ENCODE results near the gene IQSEC3.
"Not testable (repeated sequence)": the region's sequence is repeated elsewhere in the genome, so short reads cannot be mapped to it uniquely, and the experiment has no call there.

Gene IQSEC3

DNA sequence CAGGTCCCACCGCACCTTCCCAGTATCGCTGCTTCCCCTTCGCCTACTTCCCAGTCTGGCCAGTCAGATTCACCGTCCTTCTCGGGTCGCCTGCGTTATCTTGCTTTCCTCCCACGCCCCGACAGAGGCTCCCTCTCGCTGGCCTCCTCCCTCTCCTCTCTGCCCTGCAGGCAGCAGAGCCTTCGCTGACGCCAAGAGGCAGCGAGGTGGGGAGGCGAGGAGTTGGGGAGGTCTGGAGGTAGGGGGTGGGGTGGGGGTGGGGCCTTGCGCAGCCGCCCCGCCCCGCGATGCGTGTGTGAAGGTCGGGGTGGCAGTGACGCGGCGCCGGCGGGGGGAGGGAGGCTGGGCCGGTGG, at the start of gene IQSEC3:
Gene IQSEC3 (plus strand): TSS at position 340 of the 354 bp plus-strand sequence. CDS start 116 bp downstream, outside the sequence.
- not testable (repeated sequence) for DNase-seq (ENCODE audit: low read depth)

DNA sequence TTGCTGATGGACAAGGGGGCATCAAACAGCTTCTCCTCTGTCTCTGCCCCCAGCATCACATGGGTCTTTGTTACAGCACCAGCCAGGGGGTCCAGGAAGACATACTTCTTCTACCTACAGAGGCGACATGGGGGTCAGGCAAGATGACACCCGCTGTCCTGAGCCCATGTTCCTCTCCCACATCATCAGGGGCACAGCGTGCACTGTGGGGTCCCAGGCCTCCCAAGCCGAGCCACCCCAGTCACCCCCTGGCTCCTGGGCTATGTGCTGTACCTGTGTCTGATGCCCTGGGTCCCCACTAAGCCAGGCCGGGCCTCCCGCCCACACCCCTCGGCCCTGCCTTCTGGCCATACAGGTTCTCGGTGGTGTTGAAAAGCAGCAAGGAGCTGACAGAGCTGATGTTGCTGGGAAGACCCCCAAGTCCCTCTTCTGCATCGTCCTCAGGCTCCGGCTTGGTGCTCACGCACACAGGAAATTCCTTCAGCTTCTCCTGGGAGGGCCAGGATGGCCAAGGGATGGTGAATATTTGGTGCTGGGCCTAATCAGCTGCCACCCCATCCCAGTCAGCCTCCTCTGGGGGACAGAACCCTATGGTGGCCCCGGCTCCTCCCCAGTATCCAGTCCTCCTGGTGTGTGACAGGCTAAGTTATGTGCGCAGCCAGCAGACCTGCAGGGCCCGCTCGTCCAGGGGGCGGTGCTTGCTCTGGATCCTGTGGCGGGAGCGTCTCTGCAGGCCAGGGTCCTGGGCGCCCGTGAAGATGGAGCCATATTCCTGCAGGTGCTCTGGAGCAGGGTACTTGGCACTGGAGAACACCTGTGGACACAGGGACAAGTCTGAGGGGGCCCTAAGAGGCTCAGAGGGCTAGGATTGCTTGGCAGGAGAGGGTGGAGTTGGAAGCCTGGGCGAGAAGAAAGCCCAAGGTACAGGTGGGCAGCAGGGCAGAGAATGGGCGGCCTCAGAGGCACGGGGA, 48.9 kb upstream of the IQSEC3 start:
- DNase-seq (ENCODE audit: low read depth): not testable (repeated sequence)

DNA sequence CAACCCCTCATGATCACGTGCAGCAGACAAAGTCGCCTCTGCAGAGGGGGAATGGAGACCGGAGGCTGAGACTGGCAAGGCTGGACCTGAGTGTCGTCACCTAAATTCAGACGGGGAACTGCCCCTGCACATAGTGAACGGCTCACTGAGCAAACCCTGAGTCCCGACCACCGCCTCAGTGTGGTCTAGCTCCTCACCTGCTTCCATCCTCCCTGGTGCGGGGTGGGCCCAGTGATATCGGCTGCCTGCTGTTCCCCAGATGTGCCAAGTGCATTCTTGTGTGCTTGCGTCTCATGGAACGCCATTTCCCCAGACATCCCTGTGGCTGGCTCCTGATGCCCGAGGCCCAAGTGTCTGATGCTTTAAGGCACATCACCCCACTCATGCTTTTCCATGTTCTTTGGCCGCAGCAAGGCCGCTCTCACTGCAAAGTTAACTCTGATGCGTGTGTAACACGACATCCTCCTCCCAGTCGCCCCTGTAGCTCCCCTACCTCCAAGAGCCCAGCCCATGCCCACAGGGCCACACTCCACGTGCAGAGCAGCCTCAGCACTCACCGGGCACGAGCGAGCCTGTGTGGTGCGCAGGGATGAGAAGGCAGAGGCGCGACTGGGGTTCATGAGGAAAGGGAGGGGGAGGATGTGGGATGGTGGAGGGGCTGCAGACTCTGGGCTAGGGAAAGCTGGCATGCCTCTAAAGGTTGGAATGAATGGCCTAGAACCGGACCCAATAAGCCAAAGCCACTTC, 47.6 kb upstream of the IQSEC3 start:
- DNase-seq (ENCODE audit: low read depth): not testable (repeated sequence)

DNA sequence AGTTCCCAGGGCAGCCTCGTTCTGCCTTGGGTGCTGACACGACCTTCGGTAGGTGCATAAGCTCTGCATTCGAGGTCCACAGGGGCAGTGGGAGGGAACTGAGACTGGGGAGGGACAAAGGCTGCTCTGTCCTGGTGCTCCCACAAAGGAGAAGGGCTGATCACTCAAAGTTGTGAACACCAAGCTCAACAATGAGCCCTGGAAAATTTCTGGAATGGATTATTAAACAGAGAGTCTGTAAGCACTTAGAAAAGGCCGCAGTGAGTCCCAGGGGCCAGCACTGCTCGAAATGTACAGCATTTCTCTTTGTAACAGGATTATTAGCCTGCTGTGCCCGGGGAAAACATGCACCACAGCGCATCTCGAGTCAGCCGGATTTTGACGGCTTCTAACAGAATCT, 46.7 kb upstream of the IQSEC3 start:
- not testable (repeated sequence) for DNase-seq (ENCODE audit: low read depth)

DNA sequence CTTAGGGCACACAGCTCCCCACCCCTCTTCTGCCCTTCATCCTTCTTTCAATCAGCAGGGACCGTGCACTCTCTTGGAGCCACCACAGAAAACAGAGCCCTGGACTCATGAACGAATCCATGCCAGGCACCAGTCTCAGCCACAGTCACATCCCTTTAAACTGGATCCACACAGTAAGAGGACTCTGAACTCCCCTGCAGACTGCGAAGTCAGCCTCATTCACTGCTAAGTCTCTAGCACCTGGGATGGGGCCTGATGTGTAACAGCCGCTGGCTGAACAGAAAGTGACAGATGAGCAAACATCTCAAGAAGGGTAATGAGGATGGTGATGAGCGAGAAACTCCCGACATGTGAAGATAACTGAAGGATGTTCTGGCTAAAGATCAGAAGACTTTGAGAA, 45.8 kb upstream of the IQSEC3 start:
- DNase-seq (ENCODE audit: low read depth): no peak

DNA sequence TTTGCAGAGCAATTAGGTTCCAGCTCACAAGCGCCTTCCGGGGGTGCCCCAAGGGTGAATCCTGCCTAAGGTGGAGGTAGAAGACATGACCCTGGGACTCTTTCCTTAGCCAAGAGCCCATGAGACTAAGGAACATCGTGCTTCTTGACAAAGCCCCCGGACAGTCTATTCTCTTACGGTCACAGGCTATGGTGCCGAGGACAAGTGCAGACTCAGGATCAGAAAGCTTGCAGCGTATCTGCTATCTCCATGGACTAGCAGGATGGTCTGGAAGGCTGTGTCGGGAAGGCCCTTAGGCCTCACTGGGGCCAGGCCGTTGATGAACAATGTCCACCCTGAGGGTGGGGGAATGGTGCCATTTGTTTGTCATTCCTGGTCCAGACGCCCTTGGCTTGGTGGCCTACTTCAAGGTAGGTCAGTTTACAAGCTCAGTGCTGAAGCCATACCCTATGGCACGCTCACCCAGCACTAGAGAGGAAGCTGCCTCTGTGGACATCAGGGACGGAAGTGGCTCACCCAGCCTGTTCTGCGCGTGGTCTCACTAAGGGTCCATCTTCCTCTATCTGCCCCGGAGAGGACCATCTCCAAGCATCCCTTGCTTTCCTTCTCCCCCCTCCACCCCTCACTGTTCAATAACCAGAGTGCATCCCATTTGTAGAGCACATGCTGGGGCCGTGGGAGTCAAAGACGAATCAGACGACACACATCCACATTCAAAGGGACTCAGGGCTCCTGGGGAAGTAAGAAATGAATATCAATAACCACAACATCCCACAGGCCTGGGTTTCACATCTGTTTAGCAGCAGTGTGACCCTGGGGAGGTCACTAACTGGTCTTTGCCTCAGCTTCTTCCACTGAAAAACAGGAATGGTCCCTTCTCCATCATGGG, 45.0 kb upstream of the IQSEC3 start:
- DNase-seq (ENCODE audit: low read depth): no peak

DNA sequence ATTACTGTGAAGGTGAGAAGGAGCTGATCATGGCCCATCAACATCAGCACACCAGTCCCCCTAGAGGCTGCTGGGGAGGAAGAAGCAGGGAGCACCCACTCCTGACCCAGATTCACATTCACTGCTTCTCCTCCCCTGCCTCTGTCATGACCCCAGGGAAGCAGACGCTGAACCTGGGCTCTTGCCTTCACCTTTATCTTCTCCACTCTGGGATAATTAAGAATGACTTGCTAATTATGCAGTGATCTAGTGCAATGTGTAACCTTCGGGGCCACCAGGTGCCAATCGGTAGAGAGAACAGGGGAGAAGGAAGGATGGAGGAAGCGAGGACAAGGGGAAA, 44.4 kb upstream of the IQSEC3 start:
- DNase-seq (ENCODE audit: low read depth): no peak

DNA sequence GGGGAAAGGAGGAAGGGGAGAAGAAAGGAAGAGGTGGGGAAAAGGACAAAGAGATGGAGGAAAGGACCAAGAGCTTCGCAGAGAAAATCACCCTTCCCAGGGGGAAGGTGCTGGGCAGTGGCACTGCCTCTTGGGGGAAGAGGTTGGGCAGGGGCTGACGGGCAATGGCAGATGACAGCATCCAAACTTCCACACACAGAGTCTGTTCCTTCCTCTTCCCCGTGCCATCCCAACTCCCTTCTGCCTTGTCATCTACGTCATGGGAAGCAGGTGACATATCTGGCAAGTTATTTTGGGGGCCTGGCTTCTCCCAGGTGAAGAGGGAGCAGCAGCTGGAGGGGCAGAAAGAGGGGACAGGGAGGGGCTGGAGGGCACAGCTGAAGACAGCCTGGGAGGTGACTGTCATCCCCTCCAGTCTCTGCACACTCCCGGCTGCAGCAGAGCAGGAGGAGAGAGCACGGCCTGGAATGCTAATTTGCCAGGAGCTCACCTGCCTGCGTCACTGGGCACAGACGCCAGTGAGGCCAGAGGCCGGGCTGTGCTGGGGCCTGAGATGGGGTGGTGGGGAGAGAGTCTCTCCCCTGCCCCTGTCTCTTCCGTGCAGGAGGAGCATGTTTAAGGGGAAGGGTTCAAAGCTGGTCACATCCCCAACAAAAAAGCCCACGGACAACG, 43.9 kb upstream of the IQSEC3 start:
- DNase-seq (ENCODE audit: low read depth): no peak

DNA sequence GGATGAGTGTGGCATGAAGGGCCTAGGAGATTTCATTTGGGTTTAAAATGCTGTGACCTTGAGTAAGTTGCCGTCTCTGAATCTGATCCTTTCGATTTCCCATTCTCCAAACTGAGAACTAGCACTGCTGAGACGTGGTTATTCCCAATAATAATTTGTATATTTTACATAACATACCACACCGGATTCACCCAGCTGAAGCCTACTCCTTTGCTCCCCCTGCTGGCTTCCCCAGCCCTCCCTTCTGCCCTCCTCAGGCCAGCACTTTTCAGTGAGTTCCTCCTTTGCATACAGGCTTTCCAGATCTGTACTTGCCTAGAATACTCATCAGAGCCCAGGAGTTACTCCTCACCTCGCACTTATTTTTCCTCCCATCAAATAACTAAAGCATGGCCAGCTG, 38.7 kb upstream of the IQSEC3 start:
- DNase-seq (ENCODE audit: low read depth): not testable (repeated sequence)

DNA sequence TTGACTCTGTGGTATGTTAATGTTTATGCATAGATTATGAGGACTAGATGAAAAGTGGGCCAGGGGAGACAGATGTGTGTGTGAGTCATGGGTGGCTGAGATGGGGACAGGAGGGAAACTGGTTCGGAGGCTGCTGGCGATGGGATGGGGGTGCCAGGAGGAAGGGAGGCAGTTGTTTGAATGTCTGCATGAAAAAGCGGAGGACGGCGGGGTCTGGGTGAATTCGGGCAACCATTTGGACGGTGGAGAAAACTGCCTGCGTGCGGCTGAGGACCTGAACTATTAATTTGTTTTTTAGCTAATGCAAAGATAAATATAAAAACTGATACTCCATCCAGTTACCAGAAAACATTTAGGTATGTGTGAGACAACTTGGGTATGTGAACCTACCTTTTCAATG, 27.8 kb upstream of the IQSEC3 start:
- not testable (repeated sequence) for DNase-seq (ENCODE audit: low read depth)

DNA sequence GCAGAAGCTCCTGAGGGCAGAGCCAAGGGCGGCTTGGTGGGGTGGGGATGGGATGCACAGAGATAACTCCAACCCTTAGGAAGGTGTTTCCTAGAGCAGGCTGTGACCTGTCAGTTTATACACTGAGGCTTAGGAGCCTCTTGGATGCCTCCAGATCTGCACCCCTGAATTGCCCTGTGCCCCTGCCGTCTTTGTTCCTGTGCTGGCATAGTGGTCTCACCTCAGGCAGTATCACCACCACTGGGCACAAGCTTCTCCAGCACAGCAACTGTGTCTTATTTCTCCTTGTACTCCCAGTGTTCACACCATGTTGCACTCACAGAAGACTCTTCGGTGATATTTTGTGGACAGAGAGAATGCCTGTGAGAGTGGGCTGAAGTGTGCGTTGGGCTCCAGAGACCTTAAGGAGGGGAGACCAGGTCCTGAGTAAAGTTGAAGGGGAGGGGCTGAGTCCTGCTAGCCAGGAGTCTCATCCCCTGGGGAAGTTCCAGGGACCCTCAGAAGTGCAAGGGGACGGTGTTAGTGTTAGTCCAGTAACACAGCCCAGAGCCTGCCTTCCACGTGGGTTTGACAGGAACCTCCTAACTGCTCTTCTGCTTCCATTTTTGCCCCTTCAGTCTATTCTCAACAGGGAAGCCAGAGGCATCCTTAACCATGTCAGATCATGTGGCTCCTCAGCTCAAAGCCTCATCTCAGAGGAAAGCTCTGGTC, 26.9 kb upstream of the IQSEC3 start:
- DNase-seq (ENCODE audit: low read depth): not testable (repeated sequence)

DNA sequence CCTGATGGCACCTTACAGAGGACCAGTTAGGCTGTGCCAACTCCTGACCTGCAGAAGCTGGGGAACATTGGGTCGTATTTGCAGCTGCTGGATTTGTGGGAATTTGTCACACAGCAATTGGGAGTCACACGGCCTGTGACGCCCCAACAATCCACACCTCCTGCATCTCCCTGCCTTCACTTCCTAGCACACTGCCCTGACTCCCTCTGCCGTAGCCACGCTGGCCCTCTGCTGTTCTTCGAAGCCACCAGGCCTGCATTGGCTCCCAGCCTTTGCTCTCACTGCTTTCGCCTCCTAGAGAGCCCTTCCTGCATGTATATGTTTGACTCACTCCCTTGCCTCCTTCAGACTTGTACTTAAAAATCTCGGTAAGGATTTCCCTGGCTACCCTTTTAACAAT, 22.2 kb upstream of the IQSEC3 start:
- not testable (repeated sequence) for DNase-seq (ENCODE audit: low read depth)

DNA sequence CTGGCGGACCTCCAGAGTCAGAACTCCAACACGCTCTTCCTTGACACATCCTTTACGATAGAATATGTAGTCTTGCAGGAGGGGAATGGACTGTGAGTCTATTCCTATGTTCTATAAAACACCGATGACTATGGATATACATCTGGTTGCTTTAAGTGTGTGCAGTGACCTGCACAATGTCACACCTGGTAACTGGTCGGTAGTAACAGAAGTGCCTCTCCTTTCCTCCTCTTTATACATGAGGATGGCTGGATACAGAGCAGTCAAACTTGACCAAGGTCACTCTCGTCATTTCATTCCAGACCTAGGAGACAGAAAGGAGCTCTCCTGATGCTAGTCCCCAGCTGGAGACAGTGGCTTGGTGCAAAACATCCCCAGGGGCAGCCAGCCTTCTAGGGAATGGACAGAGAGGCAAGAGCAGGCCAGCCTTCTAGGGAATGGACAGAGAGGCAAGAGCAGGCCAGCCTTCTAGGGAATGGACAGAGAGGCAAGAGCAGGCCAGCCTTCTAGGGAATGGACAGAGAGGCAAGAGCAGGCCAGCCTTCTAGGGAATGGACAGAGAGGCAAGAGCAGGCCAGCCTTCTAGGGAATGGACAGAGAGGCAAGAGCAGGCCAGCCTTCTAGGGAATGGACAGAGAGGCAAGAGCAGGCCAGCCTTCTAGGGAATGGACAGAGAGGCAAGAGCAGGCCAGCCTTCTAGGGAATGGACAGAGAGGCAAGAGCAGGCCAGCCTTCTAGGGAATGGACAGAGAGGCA, 21.2 kb upstream of the IQSEC3 start:
- DNase-seq (ENCODE audit: low read depth): not testable (repeated sequence)

DNA sequence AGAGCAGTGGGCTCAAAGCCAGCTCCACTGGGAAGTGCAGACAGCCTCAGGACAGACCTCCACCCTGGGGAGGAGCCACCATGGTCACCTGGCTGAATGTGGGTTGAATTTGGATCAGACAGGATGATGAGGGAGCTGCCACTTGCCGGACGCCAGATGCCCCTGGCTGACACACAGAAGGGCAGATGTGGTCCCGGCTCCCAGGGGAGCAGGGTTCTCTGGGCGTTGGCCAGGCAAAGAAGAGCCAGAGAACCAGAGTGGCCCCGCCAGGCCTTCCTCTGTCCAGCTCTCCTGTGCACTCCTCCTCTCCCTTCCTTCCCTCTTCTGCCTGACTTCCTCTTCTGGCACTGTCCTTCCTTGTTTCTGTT, 20.6 kb upstream of the IQSEC3 start:
- not testable (repeated sequence) for DNase-seq (ENCODE audit: low read depth)

DNA sequence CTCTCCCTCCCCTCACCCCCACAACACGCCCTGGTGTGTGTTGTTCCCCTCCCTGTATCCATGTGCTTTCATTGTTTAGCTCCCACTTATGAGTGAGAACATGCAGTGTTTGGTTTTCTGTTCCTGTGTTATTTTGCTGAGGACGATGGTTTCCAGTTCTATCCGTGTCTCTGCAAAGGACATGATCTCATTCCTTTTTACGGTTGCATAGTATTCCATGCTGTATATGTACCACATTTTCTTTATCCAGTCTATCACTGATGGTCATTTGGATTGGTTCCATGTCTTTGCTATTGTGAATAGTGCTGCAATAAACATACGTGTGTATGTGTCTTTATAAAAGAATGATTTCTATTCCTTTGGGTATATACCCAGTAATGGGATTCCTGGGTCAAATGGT, 20.0 kb upstream of the IQSEC3 start:
- not testable (repeated sequence) for DNase-seq (ENCODE audit: low read depth)

DNA sequence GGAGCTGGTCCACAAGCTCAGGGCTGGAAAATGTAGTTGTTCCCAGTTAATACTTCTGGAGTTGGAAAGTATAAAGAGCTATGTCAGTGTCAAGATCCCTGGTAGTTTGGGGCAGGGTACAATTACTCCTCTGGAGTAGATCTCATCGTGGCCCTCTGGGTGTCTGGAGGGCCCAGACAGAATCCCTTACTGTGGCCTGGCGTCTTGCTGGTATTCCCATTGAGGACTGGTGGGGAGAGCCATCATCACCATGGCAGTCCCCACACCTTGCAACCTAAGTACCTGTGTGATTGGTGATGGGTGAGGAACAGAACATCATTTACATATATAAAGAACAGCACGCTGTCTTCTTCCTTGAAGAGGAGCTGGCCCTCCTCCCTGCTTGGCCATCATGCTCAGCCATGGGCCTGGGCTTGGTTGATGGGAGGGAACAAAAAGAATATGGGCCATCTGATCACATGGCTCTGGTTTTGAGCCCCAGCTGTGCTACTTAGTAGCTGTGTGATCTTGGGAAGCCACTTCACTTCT, 18.8 kb upstream of the IQSEC3 start:
- DNase-seq (ENCODE audit: low read depth): not testable (repeated sequence)

DNA sequence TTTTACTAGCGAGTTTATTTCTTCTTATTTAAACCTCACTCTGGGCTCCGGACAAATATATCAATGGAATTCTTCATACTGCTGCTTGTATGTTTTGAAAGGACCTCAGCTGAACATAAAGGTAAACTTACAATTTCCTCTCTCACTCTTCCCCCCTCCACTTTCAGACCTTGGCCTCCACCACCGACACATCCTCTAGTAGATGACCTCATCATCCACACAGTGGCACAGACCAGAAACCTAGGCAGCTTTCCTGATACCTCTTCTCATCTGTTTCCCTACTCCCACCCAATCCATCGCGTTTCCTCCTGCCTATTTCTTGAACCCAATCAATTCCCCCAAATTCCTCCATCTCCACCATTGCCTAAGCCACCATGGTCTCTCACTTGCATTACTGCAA, 17.4 kb upstream of the IQSEC3 start:
- DNase-seq (ENCODE audit: low read depth): not testable (repeated sequence)

DNA sequence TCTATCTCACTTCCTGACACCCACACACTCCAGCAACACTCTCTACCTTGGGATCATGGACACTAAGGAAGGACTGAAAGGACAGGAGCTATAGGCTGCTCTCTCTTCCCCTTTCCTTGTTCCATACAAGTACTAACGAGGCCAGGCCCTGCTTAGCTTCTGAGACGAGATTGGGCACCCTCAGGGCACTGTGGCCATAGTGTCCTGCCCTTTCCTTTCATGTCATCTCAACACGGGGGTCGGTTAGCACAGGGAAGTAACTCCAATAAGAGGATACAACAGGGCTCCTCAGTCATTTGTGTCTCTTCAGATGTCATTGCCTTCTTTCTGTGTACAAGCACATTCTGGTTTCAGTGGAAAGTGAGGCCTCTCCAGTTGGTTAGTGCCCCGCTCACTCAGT, 15.5 kb upstream of the IQSEC3 start:
- DNase-seq (ENCODE audit: low read depth): not testable (repeated sequence)

DNA sequence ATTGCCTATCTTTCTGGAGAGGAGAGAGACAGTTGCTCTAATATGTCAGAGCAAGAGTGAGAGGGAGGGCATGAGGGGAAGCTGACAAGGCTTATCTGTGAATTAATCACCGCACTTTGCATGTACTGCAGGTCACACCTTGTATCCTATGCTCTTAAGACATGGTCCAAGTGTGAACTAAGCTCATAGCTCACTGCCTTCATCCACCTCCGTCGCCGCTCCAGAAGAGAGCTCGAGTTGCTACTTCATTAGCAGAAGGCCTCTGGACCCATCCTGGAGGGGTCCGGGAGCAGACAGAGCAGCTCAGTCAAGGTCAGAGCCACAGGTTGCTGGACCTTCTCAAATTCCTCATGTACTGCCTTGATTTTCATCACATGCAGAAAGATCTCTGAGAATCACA, 14.6 kb upstream of the IQSEC3 start:
- not testable (repeated sequence) for DNase-seq (ENCODE audit: low read depth)

Data from stimulated activated CD8-positive, alpha-beta memory T cell treated with anti-CD3 and anti-CD28 coated beads, Interleukin-15, amount 100 ng/mL, for 24 hours (primary cell).